K562 (cell line): Measurements from ENCODE around the gene BOLA1. TPM values are rescaled to one million over a fixed set of nuclear protein-coding genes. Genes with fewer than 3 reads are reported as not detected.

ENCODE experiments used
- ATAC-seq: fragments of 200-7000 bp; cut with Tn5 transposase; 3 replicates; pipeline ENCODE4 v1.9.1; 2020; ENCODE audit warnings: moderate library complexity
- BruUV-seq: library from RNA; stranded (reverse); fragments of 400-500 nt; replicated peaks from 2 replicates; lab custom pipeline; 2021; lab: Mats Ljungman, UMichigan
- CTCF ChIA-PET: fragments of 300-600 bp; formaldehyde crosslinking; extraction: SDS; loops from one replicate; lab custom pipeline; 2021; ENCODE audit warnings: low intra/inter-chr PET ratio; lab: Yijun Ruan, JAX
- POLR2A ChIA-PET: fragments of 300-600, 350-650 bp; sonication (Branson Sonifier 250); formaldehyde crosslinking; extraction: SDS; loops from one replicate; lab custom pipeline; 2021; ENCODE audit warnings: antibody characterized with exemption, inconsistent platforms; lab: Yijun Ruan, JAX
- DNase-seq, 4 experiments: peaks; one replicate each; pipeline versions ENCODE4 v3.0.0 to v3.0.0-alpha.2; 2011 to 2018; ENCODE audit warnings: low spot score in 3 of 4, mixed read lengths in 3 of 4; ENCODE audit errors: extremely low read depth in 1 of 4
- FAIRE-seq: peaks from 2 replicates; lab custom pipeline; 2011; peaks lifted over from hg19 to GRCh38; lab: Jason Lieb, UNC
- H2AFZ ChIP-seq: 2 replicates; pipeline ENCODE4 v1.6.0; 2011; ENCODE audit warnings: low read depth, low read length, control low read depth, inconsistent platforms
- H3K27ac ChIP-seq: fragments of 200-600 bp; 3 replicates; pipeline ENCODE4 v1.8.0; 2011; ENCODE audit warnings: low read depth, mild to moderate bottlenecking, control low read depth, inconsistent platforms, low read length, moderate library complexity, mixed read lengths; ENCODE audit errors: extremely low read depth
- H3K27me3 ChIP-seq, 2 experiments: fragments of 300-600 bp in 1 of 2; 2 replicates in 1 of 2; 3 replicates in 1 of 2; pipeline versions ENCODE4 v1.6.0 to v1.8.0; 2011; ENCODE audit warnings: inconsistent platforms in 2 of 2, low read length in 2 of 2, mild to moderate bottlenecking in 1 of 2, mixed read lengths in 1 of 2, moderate library complexity in 1 of 2; ENCODE audit not compliant: control insufficient read depth in 2 of 2, insufficient read depth in 2 of 2
- H3K36me3 ChIP-seq: fragments of 300-600 bp; 3 replicates; pipeline ENCODE4 v1.8.0; 2011; ENCODE audit warnings: mild to moderate bottlenecking, low read length, inconsistent platforms; ENCODE audit not compliant: control insufficient read depth, insufficient read depth
- H3K4me1 ChIP-seq, 2 experiments: fragments of 200-600 bp in 1 of 2; replicated peaks in 1 of 2; 2 replicates in 1 of 2; 3 replicates in 1 of 2; pipeline versions ENCODE4 v1.5.1 to v1.8.0; 2011; ENCODE audit warnings: inconsistent platforms in 2 of 2, low read length in 2 of 2, mild to moderate bottlenecking in 1 of 2, mixed read lengths in 1 of 2, moderate library complexity in 1 of 2; ENCODE audit not compliant: control insufficient read depth in 2 of 2, insufficient read depth in 2 of 2
- H3K4me2 ChIP-seq: 2 replicates; pipeline ENCODE4 v1.6.1; 2011; ENCODE audit warnings: low read length, control low read depth, inconsistent platforms, mixed read lengths; ENCODE audit not compliant: insufficient read depth
- H3K4me3 ChIP-seq: fragments of 200-600 bp; sonication (generic), shearing (Covaris generic); 2 replicates; pipeline ENCODE4 v1.5.1; 2016; ENCODE audit warnings: control low read depth, inconsistent platforms
- H3K79me2 ChIP-seq: fragments of 200-600 bp; 3 replicates; pipeline ENCODE4 v1.8.0; 2011; ENCODE audit warnings: low read length, inconsistent platforms; ENCODE audit not compliant: control insufficient read depth, insufficient read depth
- H3K9ac ChIP-seq, 2 experiments: 2 replicates each; pipeline versions ENCODE4 v1.6.0 to v1.6.1; 2011; ENCODE audit warnings: low read depth in 2 of 2, low read length in 2 of 2, control low read depth in 1 of 2, inconsistent platforms in 1 of 2, mild to moderate bottlenecking in 1 of 2, mixed read lengths in 1 of 2; ENCODE audit not compliant: insufficient read depth in 1 of 2
- H3K9me1 ChIP-seq: one replicate; pipeline ENCODE4 v1.6.0; 2011; ENCODE audit warnings: inconsistent platforms, mild to moderate bottlenecking, low read length, moderate library complexity; ENCODE audit not compliant: control insufficient read depth, insufficient read depth
- H3K9me3 ChIP-seq: replicated peaks from 2 replicates; pipeline ENCODE4 v1.5.1; 2011; ENCODE audit warnings: low read depth, low read length, inconsistent platforms; ENCODE audit not compliant: control insufficient read depth, insufficient read depth
- H4K20me1 ChIP-seq: replicated peaks from 2 replicates; pipeline ENCODE4 v1.6.1; 2011; ENCODE audit warnings: low read length, inconsistent platforms, mixed read lengths; ENCODE audit not compliant: control insufficient read depth, insufficient read depth
- E2F5 ChIP-seq: sonication (generic); formaldehyde crosslinking; IDR thresholded peaks from 2 replicates; pipeline ENCODE4 v1.8.0; 2022; ENCODE audit warnings: mild to moderate bottlenecking, missing genetic modification reagents
- ELF1 ChIP-seq: fragments of 200-800 bp; sonication (Bioruptor generic); IDR thresholded peaks from 2 replicates; pipeline ENCODE4 v1.6.1; 2016; ENCODE audit warnings: missing genetic modification characterization, missing compliant biosample characterization
- ETS1 ChIP-seq: conservative IDR thresholded peaks from 2 replicates; pipeline ENCODE4 v1.6.1; 2011; ENCODE audit warnings: low read depth, mild to moderate bottlenecking, low read length; ENCODE audit not compliant: control insufficient read depth
- KAT8 ChIP-seq: fragments of 450-650 bp; IDR thresholded peaks from 2 replicates; pipeline ENCODE4 v1.6.1; 2016; ENCODE audit warnings: low read depth, mild to moderate bottlenecking
- KLF10 ChIP-seq: fragments of 250-450 bp; sonication (Bioruptor Pico); IDR thresholded peaks from 2 replicates; pipeline ENCODE4 v1.6.1; 2021; ENCODE audit warnings: matching md5 sums
- RBFOX2 ChIP-seq: fragments of 200-400 bp; formaldehyde crosslinking; IDR thresholded peaks from 2 replicates; pipeline ENCODE4 v1.6.1; 2017; ENCODE audit warnings: low read depth, mild to moderate bottlenecking, low read length, moderate library complexity
- SPI1 ChIP-seq: IDR thresholded peaks from 2 replicates; pipeline ENCODE4 v1.6.1; 2011; ENCODE audit warnings: low read depth, low read length, control low read depth, borderline replicate concordance
- TCF3 ChIP-seq: sonication (generic); formaldehyde crosslinking; IDR thresholded peaks from 2 replicates; pipeline ENCODE4 v1.4.0; 2020; ENCODE audit warnings: mild to moderate bottlenecking, missing genetic modification reagents
- TEAD4 ChIP-seq, 2 experiments: sonication (generic) in 1 of 2; formaldehyde crosslinking in 1 of 2; IDR thresholded peaks; 2 replicates each; pipeline versions ENCODE4 v1.6.1 to v1.8.0; 2012 to 2022; ENCODE audit warnings: borderline replicate concordance in 1 of 2, inconsistent platforms in 1 of 2, low read length in 1 of 2, mild to moderate bottlenecking in 1 of 2, missing genetic modification reagents in 1 of 2
- ZNF12 ChIP-seq: sonication (generic); formaldehyde crosslinking; IDR thresholded peaks from 2 replicates; pipeline ENCODE4 v1.4.0; 2020; ENCODE audit warnings: mild to moderate bottlenecking, missing genetic modification reagents
- WGBS: fragments of 100-300 bp; shearing (Covaris generic); methylation state at CpG from one replicate; pipeline ENCODE4 v1.1.6; 2016; ENCODE audit warnings: low coverage, mixed read lengths; ENCODE audit not compliant: insufficient coverage; ENCODE audit errors: missing lambda C conversion rate; 5-methylcytosine and 5-hydroxymethylcytosine counted together
- in situ Hi-C: fragments of 300-500 bp; cut with MboI; formaldehyde crosslinking; loops from 4 replicates; pipeline ENCODE4 v1.15.0; 2018; ENCODE audit warnings: inconsistent platforms, mixed read lengths
- intact Hi-C: fragments of 100-400 bp; cut with micrococcal nuclease; formaldehyde crosslinking; loops from 2 replicates; pipeline ENCODE4 v1.14.2; 2022
- polyA plus RNA-seq, 8 experiments: library from polyadenylated mRNA; depleted of rRNA in 4 of 8; stranded (reverse) in 5 of 8; unstranded in 3 of 8; fragments of >200 nt; fragmentation: Nextera tagmentation in 2 of 8; fragmentation: Illumina TruSeq in 1 of 8; extraction: Ambion mirVana in 2 of 8; extraction: Trizol in 1 of 8; gene quantifications; 2 replicates each; pipeline versions ENCODE4 v1.2.1 to v1.2.3, GENCODE V29; 2011 to 2014; ENCODE audit warnings: inconsistent platforms in 1 of 8, missing spikeins in 1 of 8
- total RNA-seq, 7 experiments: library from RNA; depleted of rRNA in 6 of 7; stranded (reverse); fragments of >200 nt in 6 of 7; fragmentation: Illumina TruSeq in 2 of 7; extraction: Trizol in 2 of 7; gene quantifications; 2 replicates each; pipeline versions ENCODE4 v1.2.1 to v1.2.3, GENCODE V29; 2011 to 2021; ENCODE audit warnings: low replicate concordance in 1 of 7

Gene BOLA1
- total and polyA plus RNA-seq, 9 of the 15 experiments (the other 6 are each of a cell fraction or from before 2014, with no cell fraction given) = 0.18 to 1.2 (median 0.40) TPM; not detected in 2

- TF ChIP-seq TEAD4 (IDR thresholded peaks at IDR 0.05; ENCODE audit: low read length) = peak; percentile 58
- TF ChIP-seq TEAD4 (CRISPR knock-in tag; IDR thresholded peaks at IDR 0.05; ENCODE audit: borderline replicate concordance) = no peak
- no peak for TF ChIP-seq E2F5 (CRISPR knock-in tag)
- no peak for TF ChIP-seq KAT8
- peak; percentile 44; the same call in 1 of the 2 replicates for TF ChIP-seq TCF3 (CRISPR knock-in tag)
- TF ChIP-seq ZNF12 (CRISPR knock-in tag) = no peak
- TF ChIP-seq KLF10 (CRISPR knock-in tag) = no peak
Measured at GRCh38 chr1:149906570-149907075, 7.3 kb downstream of the BOLA1 start (continued).

GRCh38 chr1:149914545-149914944 is 15.2 kb downstream of the BOLA1 start:
- Histone ChIP-seq H2AFZ (peak overlapping the region; percentile 66), H3K27me3 (no peaks in the 10 kb centered on the region), H3K4me2 (no peak overlapping the region), H3K9me3 (no peaks in the 10 kb centered on the region), H4K20me1 (no peaks in the 10 kb centered on the region), H3K27ac (no peak overlapping the region), H3K4me3 (no peak overlapping the region), H3K9me1 (no peaks in the 10 kb centered on the region), H3K9ac (no peak overlapping the region), H3K79me2 (no peaks in the 10 kb centered on the region), H3K36me3 (no peaks in the 10 kb centered on the region), H3K4me1 (peaks cover 15 to 26% of the 10 kb centered on the region in 2 experiments)
- no peak for ATAC-seq
- no peak for FAIRE-seq
- ChIA-PET POLR2A (interaction anchor here (1.1 to 3.3 kb wide), 2 partner anchors 9 to 27 kb away, joined by 5 to 31 read pairs; a partner anchor contains a TSS), CTCF (no interaction called here)
- no TSS peak for BruUV-seq
- 0 out of 2 replicates have a peak, but pooled peaks have one; percentile 13 for TF ChIP-seq ELF1 (tag)
- no peak for TF ChIP-seq RBFOX2
- TF ChIP-seq SPI1 = peak; percentile 76
- no peak for TF ChIP-seq ETS1
- no peak for DNase-seq
- intact Hi-C loops (no loop called here), in situ Hi-C loops (no loop called here)
- 7% methylated on average over 1 of the region's 1 CpG for WGBS
